Central memory CD4-positive, alpha-beta T cell (primary cell): ENCODE results near the gene NCBP3.
"Not testable (repeated sequence)": the region's sequence is repeated elsewhere in the genome, so short reads cannot be mapped to it uniquely, and the experiment has no call there.

Experiments
- DNase-seq: peaks from one replicate; pipeline ENCODE4 v3.0.0; 2022

NCBP3 gene

GRCh38 chr17:3846437-3847164 lies 555 bp upstream of the NCBP3 start:
- no peak for DNase-seq

- DNase-seq, result no peak
These were observed 790 bp downstream of the NCBP3 start for GRCh38 chr17:3845291-3845620.

- not testable (repeated sequence) for DNase-seq
These were observed 1.5 kb downstream of the NCBP3 start for GRCh38 chr17:3844556-3844955.

GRCh38 chr17:3843935-3844516 lies 2.0 kb downstream of the NCBP3 start:
- peak; percentile 24 for DNase-seq

- no peak for DNase-seq
These were observed 7.8 kb downstream of the NCBP3 start for GRCh38 chr17:3838206-3838605.

- no peak for DNase-seq
These were observed 9.5 kb downstream of the NCBP3 start for GRCh38 chr17:3836551-3836950.

- no peak for DNase-seq
These were observed 10.4 kb downstream of the NCBP3 start for GRCh38 chr17:3835410-3836229.

GRCh38 chr17:3834811-3835210 lies 11.2 kb downstream of the NCBP3 start:
- DNase-seq, result no peak

- DNase-seq, result no peak
These were observed 17.2 kb downstream of the NCBP3 start for GRCh38 chr17:3828852-3829232.

- DNase-seq, result no peak
These were observed 17.7 kb downstream of the NCBP3 start for GRCh38 chr17:3828151-3828851.

GRCh38 chr17:3827124-3827773 lies 18.8 kb downstream of the NCBP3 start:
- peak; percentile 64 for DNase-seq

GRCh38 chr17:3826191-3826590 lies 19.9 kb downstream of the NCBP3 start:
- no peak for DNase-seq

- no peak for DNase-seq
These were observed 24.9 kb downstream of the NCBP3 start for GRCh38 chr17:3821101-3821500.

- DNase-seq, result no peak
These were observed 27.3 kb downstream of the NCBP3 start for GRCh38 chr17:3818786-3819185.

GRCh38 chr17:3817851-3818605 lies 28.0 kb downstream of the NCBP3 start:
- no peak for DNase-seq

- DNase-seq, result no peak
These were observed 30.1 kb downstream of the NCBP3 start for GRCh38 chr17:3815925-3816324.

GRCh38 chr17:3815122-3815521 lies 30.9 kb downstream of the NCBP3 start:
- DNase-seq, result no peak

GRCh38 chr17:3814361-3814760 lies 31.7 kb downstream of the NCBP3 start:
- no peak for DNase-seq

- DNase-seq, result no peak
These were observed 32.9 kb downstream of the NCBP3 start for GRCh38 chr17:3813171-3813570.

- DNase-seq, result no peak
These were observed 33.3 kb downstream of the NCBP3 start for GRCh38 chr17:3812771-3813170.

GRCh38 chr17:3812284-3812683 lies 33.8 kb downstream of the NCBP3 start:
- no peak for DNase-seq

GRCh38 chr17:3810019-3810418 lies 36.0 kb downstream of the NCBP3 start:
- DNase-seq, result no peak
